Tibial nerve (tissue), 4 donors: Measurements from ENCODE around the gene LAD1. TPM values are rescaled to one million over a fixed set of nuclear protein-coding genes. Genes with fewer than 3 reads are reported as not detected.
A peak's percentile ranks its signal among the peaks of the same experiment; 100 is the strongest.

Experiments
- DNase-seq, 2 donors: peaks; one replicate each; pipeline ENCODE4 v3.0.0-alpha.2; 2019; ENCODE audit warnings: low spot score in 2 of 2
- H3K27ac ChIP-seq, 4 donors: fragments of 200-600 bp; sonication (generic) in 3 of 4; one replicate each; pipeline ENCODE4 v1.5.1; 2017 to 2019; ENCODE audit warnings: mild to moderate bottlenecking in 1 of 4
- H3K27me3 ChIP-seq, 2 donors: fragments of 200-600 bp; sonication (generic) in 1 of 2; one replicate each; pipeline versions ENCODE4 v1.5.1 to v1.6.0; 2017 to 2019
- H3K36me3 ChIP-seq, 3 donors: fragments of 200-600 bp; sonication (generic); one replicate each; pipeline ENCODE4 v1.5.1; 2018 to 2019
- H3K4me1 ChIP-seq, 4 donors: fragments of 200-600 bp; sonication (generic) in 3 of 4; one replicate each; pipeline ENCODE4 v1.5.1; 2017 to 2019
- H3K4me3 ChIP-seq, 4 donors: fragments of 200-600 bp; sonication (generic) in 3 of 4; one replicate each; pipeline ENCODE4 v1.5.1; 2017 to 2019; ENCODE audit warnings: mild to moderate bottlenecking in 1 of 4, moderate library complexity in 1 of 4
- H3K9me3 ChIP-seq, 4 donors: fragments of 200-600 bp; sonication (generic) in 3 of 4; one replicate each; pipeline ENCODE4 v1.5.1; 2017 to 2019
- CTCF ChIP-seq, 5 experiments: fragments of 200-600 bp in 3 of 5; fragments of 450-650 bp in 2 of 5; sonication (generic) in 3 of 5; IDR thresholded peaks; one replicate each; pipeline ENCODE4 v1.5.1; 2016 to 2019; ENCODE audit warnings: antibody characterized with exemption in 5 of 5, mild to moderate bottlenecking in 3 of 5, moderate library complexity in 2 of 5
- EP300 ChIP-seq, 2 donors: sonication (generic); formaldehyde crosslinking; IDR thresholded peaks; one replicate each; pipeline ENCODE4 v1.6.1; 2017; ENCODE audit warnings: antibody characterized with exemption in 2 of 2, mild to moderate bottlenecking in 1 of 2
- POLR2A ChIP-seq, 2 donors: fragments of 450-650 bp; IDR thresholded peaks; one replicate each; pipeline ENCODE4 v1.6.1; 2017; ENCODE audit warnings: antibody characterized with exemption in 2 of 2, mild to moderate bottlenecking in 2 of 2, moderate library complexity in 2 of 2
- WGBS, 2 donors: methylation state at CpG; one replicate each; pipeline ENCODE4 v1.1.5; 2018; 5-methylcytosine and 5-hydroxymethylcytosine counted together
- total RNA-seq, 4 donors: library from RNA; depleted of rRNA; stranded (reverse); fragments of >200 nt; gene quantifications; one replicate each; pipeline ENCODE4 v1.1.0, GENCODE V29; 2016

Gene LAD1
- total RNA-seq, 4 donors from 2014 or later: not detected

DNA sequence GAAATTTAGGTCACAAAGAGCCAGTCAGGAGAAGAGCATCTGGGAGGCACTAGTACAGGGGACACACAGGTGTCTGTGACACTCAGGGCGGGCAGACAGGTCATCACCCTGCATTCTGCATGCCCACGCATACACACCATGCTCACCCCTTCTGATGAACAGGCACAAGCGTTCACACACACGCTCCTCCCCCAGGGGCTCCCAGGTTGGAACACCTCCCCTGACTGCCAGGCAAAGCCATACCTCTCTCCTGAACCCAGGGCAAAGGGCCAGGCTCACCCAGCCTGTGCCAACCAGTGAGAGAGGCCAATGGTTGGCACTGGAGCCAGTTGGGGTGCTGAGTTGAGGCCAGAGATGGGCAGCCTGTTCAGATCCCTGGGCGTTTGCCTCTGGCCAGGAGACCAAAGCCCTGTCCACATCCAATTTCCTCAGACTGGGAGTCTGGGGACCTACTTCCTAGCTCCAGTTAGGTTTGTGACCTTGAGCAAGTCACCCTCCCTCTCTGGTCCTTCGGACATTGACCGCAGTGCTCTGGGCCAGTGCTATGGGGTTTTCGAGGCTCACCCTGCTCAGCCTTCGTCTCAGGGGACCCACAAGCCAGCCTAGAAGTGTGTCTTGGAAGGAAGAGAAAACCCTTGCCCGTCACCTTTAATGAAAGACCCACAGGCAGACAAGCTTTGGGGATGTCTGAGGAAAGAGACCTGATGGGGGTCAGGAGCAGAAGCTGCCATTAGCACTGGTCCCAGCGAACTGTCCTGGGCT lies 5.8 kb upstream of the LAD1 start:
- Histone ChIP-seq H3K36me3 (no peaks in the 10 kb centered on the region), H3K4me1 (peaks cover 0 to 3% (median 0%) of the 10 kb centered on the region in 4 donors), H3K4me3 (no peak overlapping the region), H3K27me3 (peaks cover 0 to 6% of the 10 kb centered on the region in 2 donors), H3K27ac (peak overlapping the region in 1 of 4 donors; percentile 50), H3K9me3 (no peaks in the 10 kb centered on the region)
- TF ChIP-seq EP300 (IDR thresholded peaks at IDR 0.05) (no peak), CTCF (IDR thresholded peaks at IDR 0.05) (no peak), POLR2A (IDR thresholded peaks at IDR 0.05) (no peak)
- no peak for DNase-seq
- 85 to 93% methylated on average over 11 of the region's 11 CpGs for WGBS, 2 donors

DNA sequence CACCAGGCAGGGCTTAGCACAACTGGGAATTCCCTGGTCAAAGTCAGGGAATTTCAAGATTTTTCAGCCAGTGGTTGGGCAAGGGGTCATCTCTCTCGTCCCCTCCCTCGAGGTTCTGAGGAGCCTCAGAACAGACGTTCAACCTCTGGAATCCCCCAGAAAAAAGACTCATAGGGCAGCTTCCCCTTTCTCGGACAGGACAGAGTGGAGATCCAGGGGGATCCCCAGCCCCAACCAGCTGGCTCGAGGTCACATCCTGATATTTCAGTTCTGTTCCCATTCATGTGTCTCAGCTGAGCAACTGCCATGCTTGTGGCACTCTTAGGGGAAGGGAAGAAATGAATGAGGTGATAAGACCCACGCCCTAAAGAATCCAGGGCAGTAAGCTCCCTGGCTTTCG lies 4.9 kb upstream of the LAD1 start:
- Histone ChIP-seq H3K27ac (peak overlapping the region in 1 of 4 donors; percentile 34), H3K9me3 (no peaks in the 10 kb centered on the region), H3K36me3 (no peaks in the 10 kb centered on the region), H3K4me1 (peaks cover 0 to 11% (median 5%) of the 10 kb centered on the region in 4 donors), H3K27me3 (peaks cover 0 to 15% of the 10 kb centered on the region in 2 donors), H3K4me3 (no peak overlapping the region)
- DNase-seq: no peak
- whole genome bisulfite sequencing, 2 donors: 48 to 50% methylated on average over 7 of the region's 7 CpGs
- TF ChIP-seq CTCF (IDR thresholded peaks at IDR 0.05) (no peak), POLR2A (IDR thresholded peaks at IDR 0.05) (no peak), EP300 (IDR thresholded peaks at IDR 0.05) (no peak)

DNA sequence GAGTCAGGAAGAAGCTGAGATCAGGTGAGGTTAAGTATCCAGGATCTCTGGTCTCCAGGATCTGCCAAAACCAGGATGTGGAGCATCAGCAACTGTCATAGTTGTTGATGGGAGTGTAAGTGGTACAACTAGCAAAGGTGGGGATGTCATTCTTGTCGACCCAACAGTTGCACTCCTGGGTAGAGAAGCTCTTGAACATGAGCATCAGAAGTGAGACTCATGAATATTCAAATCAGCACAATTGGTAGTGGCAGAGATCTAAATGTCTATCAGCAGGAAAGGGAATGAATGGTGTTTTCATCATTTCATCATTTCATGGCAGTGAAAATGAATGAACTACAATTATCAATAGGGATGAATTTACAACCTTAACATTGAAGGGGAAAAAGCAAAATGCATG lies 4.2 kb upstream of the LAD1 start:
- WGBS, 2 donors: 81 to 82% methylated on average over 1 of the region's 1 CpG
- Histone ChIP-seq H3K27me3 (peaks cover 0 to 21% of the 10 kb centered on the region in 2 donors), H3K4me3 (no peak overlapping the region), H3K4me1 (peaks cover 0 to 15% (median 6%) of the 10 kb centered on the region in 4 donors), H3K36me3 (no peaks in the 10 kb centered on the region), H3K27ac (no peak overlapping the region), H3K9me3 (no peaks in the 10 kb centered on the region)
- no peak for DNase-seq
- TF ChIP-seq CTCF (IDR thresholded peaks at IDR 0.05): no peak
- no peak for TF ChIP-seq EP300 (IDR thresholded peaks at IDR 0.05)
- TF ChIP-seq POLR2A (IDR thresholded peaks at IDR 0.05): no peak

DNA sequence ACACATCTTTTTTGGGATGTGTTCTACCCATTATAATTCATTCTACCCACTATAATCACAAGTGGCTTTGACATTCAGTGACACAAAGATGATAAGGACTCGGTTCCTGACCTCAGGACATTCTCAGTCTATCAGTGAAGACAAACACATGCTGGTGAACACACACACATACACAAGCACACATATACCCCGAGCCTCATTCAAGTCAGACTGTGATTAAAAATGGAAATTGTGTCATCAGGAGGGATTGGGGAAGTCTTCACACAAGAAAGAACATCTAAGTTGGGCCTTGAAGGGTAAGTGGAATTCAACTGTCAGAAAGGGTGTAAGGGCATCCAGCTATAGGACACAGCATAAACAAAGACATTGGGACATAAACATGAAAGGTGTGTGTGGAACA lies 2.6 kb upstream of the LAD1 start:
- peaks cover 0 to 27% of the 10 kb centered on the region in 2 donors for H3K27me3 ChIP-seq

More for the DNA sequence above, 2.6 kb upstream of the LAD1 start:
- Histone ChIP-seq H3K36me3 (no peaks in the 10 kb centered on the region), H3K9me3 (no peaks in the 10 kb centered on the region), H3K27ac (no peak overlapping the region), H3K4me1 (peaks cover 0 to 15% (median 6%) of the 10 kb centered on the region in 4 donors), H3K4me3 (no peak overlapping the region)
- TF ChIP-seq CTCF (IDR thresholded peaks at IDR 0.05) (no peak), EP300 (IDR thresholded peaks at IDR 0.05) (no peak), POLR2A (IDR thresholded peaks at IDR 0.05) (no peak)
- WGBS, 2 donors: 75 to 93% methylated on average over 2 of the region's 2 CpGs
- DNase-seq: no peak
